ENCODE data around the gene MAPT. TPM values are rescaled to one million over a fixed set of nuclear protein-coding genes. Genes with fewer than 3 reads are reported as not detected.

The MAPT gene
- total RNA-seq, 4 donors from 2014 or later: 0.44 to 12.2 (median 3.3) TPM

- Histone ChIP-seq H3K4me1 (no peaks in the 10 kb centered on the region), H3K9me3 (peaks cover 0 to 13% (median 6%) of the 10 kb centered on the region in 3 donors), H3K4me3 (no peak overlapping the region), H3K36me3 (no peaks in the 10 kb centered on the region), H3K27ac (no peak overlapping the region), H3K27me3 (no peaks in the 10 kb centered on the region)
- WGBS, 2 donors: 72 to 97% methylated on average over 4 to 5 of the region's 10 CpGs
- no peak for DNase-seq
- no peak for TF ChIP-seq POLR2A (IDR thresholded peaks at IDR 0.05)
- TF ChIP-seq CTCF (IDR thresholded peaks at IDR 0.05): no peak
- intact Hi-C loops (cut with DNase I): no loop called here
These were observed 30.0 kb downstream of the MAPT start for GRCh38 chr17:45924332-45924820.

GRCh38 chr17:45925311-45925710, 31.0 kb downstream of the MAPT start:
- Histone ChIP-seq H3K4me1 (no peaks in the 10 kb centered on the region), H3K27ac (no peak overlapping the region), H3K4me3 (no peak overlapping the region), H3K27me3 (no peaks in the 10 kb centered on the region), H3K36me3 (no peaks in the 10 kb centered on the region), H3K9me3 (peaks cover 0 to 13% (median 6%) of the 10 kb centered on the region in 3 donors)
- intact Hi-C loops (cut with DNase I): no loop called here
- DNase-seq: no peak
- TF ChIP-seq POLR2A (IDR thresholded peaks at IDR 0.05) (no peak), CTCF (IDR thresholded peaks at IDR 0.05) (no peak)

GRCh38 chr17:45927247-45927646, 32.9 kb downstream of the MAPT start:
- Histone ChIP-seq H3K9me3 (peaks cover 0 to 13% (median 6%) of the 10 kb centered on the region in 3 donors), H3K4me3 (no peak overlapping the region), H3K27me3 (no peaks in the 10 kb centered on the region), H3K27ac (no peak overlapping the region), H3K36me3 (no peaks in the 10 kb centered on the region), H3K4me1 (no peaks in the 10 kb centered on the region)
- WGBS, 2 donors: 50 to 79% methylated on average over 3 to 4 of the region's 4 CpGs
- DNase-seq: no peak
- intact Hi-C loops (cut with DNase I): no loop called here
- no peak for TF ChIP-seq CTCF (IDR thresholded peaks at IDR 0.05)
- TF ChIP-seq POLR2A (IDR thresholded peaks at IDR 0.05): no peak

- Histone ChIP-seq H3K4me1 (no peaks in the 10 kb centered on the region), H3K27me3 (no peaks in the 10 kb centered on the region), H3K9me3 (peaks cover 0 to 13% (median 6%) of the 10 kb centered on the region in 3 donors), H3K4me3 (no peak overlapping the region), H3K36me3 (no peaks in the 10 kb centered on the region), H3K27ac (no peak overlapping the region)
- DNase-seq: no peak
- WGBS, 2 donors: 78 to 91% methylated on average over 1 of the region's 1 CpG
- intact Hi-C loops (cut with DNase I): no loop called here
- TF ChIP-seq CTCF (IDR thresholded peaks at IDR 0.05) (no peak), POLR2A (IDR thresholded peaks at IDR 0.05) (no peak)
These were observed 35.0 kb downstream of the MAPT start for GRCh38 chr17:45929344-45929743.

- no peak for DNase-seq
- WGBS, 2 donors: 84 to 88% methylated on average over 6 to 8 of the region's 8 CpGs
- H3K9me3 ChIP-seq: peaks cover 0 to 13% (median 6%) of the 10 kb centered on the region in 3 donors
- TF ChIP-seq POLR2A (IDR thresholded peaks at IDR 0.05) (no peak), CTCF (IDR thresholded peaks at IDR 0.05) (no peak)
- H3K4me3 ChIP-seq: no peak overlapping the region
- H3K27ac ChIP-seq: no peak overlapping the region
- H3K36me3 ChIP-seq: no peaks in the 10 kb centered on the region
- no peaks in the 10 kb centered on the region for H3K4me1 ChIP-seq
- H3K27me3 ChIP-seq: no peaks in the 10 kb centered on the region
- intact Hi-C loops (cut with DNase I): no loop called here
These were observed 36.1 kb downstream of the MAPT start for GRCh38 chr17:45930420-45930951.
